Measurements from ENCODE around the gene OR9Q1. TPM values are rescaled to one million over a fixed set of nuclear protein-coding genes. Genes with fewer than 3 reads are reported as not detected.

OR9Q1 gene
- total and polyA plus RNA-seq, 2 of the 13 experiments (the other 11 are each of a cell fraction or from before 2014, with no cell fraction given) = not detected

DNA sequence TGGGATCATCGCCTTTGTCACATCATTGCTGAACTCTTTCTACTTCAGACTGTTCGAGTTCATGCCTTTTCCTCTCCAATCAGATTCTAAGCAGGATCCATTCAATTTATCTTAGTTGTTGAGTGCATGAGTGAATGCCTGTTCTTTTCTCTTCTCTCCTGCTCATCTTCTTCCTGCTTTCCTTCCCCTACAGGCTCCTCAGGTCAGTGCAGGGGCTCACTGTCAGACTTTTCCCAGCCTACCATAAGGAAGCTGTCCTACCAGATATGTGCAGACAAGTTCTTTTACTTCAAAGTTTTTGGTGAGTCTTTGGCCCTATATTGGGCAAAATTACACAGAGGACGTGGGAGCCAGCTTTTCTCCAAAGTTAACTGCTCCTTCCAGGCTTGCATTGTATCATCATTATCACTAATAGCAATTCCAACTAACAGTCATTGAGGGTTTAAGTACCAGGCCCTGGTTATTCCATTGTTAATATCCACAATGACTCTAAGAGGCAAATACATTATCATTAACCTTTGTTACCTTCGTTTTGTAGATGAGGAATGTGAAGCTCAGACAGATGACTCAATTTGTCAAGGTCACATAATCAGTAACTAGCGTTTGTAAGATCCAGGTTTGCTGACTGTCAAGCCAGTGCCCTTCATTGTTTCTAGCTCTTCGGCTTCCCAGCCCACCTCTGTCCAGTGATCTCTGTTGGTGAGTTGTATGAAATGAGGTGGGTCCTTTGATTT lies 37.4 kb downstream of the OR9Q1 start (continued):
- TF ChIP-seq ZNF225 (CRISPR knock-in tag; IDR thresholded peaks at IDR 0.05) (no peak), ZFY (CRISPR knock-in tag; IDR thresholded peaks at IDR 0.05) (no peak), PCBP2 (optimal IDR thresholded peaks at IDR 0.05; ENCODE audit: low read depth, low read length, poor library complexity, severe bottlenecking) (no peak), ZKSCAN5 (CRISPR knock-in tag; IDR thresholded peaks at IDR 0.05) (no peak), CREB1 (IDR thresholded peaks at IDR 0.05) (no peak), CREB1 (CRISPR knock-in tag; IDR thresholded peaks at IDR 0.05) (peak; percentile 57; the same call in 1 of the 2 replicates), SMAD1 (CRISPR knock-in tag; IDR thresholded peaks at IDR 0.05; ENCODE audit: borderline replicate concordance, low read depth) (no peak), ZNF720 (CRISPR knock-in tag; IDR thresholded peaks at IDR 0.05) (no peak), ZBTB21 (CRISPR knock-in tag; IDR thresholded peaks at IDR 0.05) (no peak), ARNT2 (CRISPR knock-in tag; IDR thresholded peaks at IDR 0.05; ENCODE audit: low read depth) (0 out of 2 replicates have a peak, but pooled peaks have one; percentile 35), ZBTB8A (CRISPR knock-in tag; IDR thresholded peaks at IDR 0.05; ENCODE audit: borderline replicate concordance, low read depth) (no peak), BRD4 (CRISPR knock-in tag; IDR thresholded peaks at IDR 0.05) (no peak), DMAP1 (CRISPR knock-in tag; IDR thresholded peaks at IDR 0.05) (peak; percentile 21; the same call in 1 of the 2 replicates), MLLT10 (CRISPR knock-in tag; IDR thresholded peaks at IDR 0.05) (no peak), PAWR (CRISPR knock-in tag; IDR thresholded peaks at IDR 0.05; ENCODE audit: borderline replicate concordance) (no peak), POGZ (CRISPR knock-in tag; IDR thresholded peaks at IDR 0.05) (peak; percentile 79; the same call in 1 of the 2 replicates), KLF12 (CRISPR knock-in tag; IDR thresholded peaks at IDR 0.05; ENCODE audit: borderline replicate concordance) (no peak), ZNF256 (CRISPR knock-in tag; conservative IDR thresholded peaks at IDR 0.05) (no peak)
- TF ChIP-seq, protein P1, sequence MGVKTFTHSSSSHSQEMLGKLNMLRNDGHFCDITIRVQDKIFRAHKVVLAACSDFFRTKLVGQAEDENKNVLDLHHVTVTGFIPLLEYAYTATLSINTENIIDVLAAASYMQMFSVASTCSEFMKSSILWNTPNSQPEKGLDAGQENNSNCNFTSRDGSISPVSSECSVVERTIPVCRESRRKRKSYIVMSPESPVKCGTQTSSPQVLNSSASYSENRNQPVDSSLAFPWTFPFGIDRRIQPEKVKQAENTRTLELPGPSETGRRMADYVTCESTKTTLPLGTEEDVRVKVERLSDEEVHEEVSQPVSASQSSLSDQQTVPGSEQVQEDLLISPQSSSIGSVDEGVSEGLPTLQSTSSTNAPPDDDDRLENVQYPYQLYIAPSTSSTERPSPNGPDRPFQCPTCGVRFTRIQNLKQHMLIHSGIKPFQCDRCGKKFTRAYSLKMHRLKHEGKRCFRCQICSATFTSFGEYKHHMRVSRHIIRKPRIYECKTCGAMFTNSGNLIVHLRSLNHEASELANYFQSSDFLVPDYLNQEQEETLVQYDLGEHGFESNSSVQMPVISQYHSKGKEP (CRISPR knock-in tag; IDR thresholded peaks at IDR 0.05) = no peak
- TF ChIP-seq, protein P2, sequence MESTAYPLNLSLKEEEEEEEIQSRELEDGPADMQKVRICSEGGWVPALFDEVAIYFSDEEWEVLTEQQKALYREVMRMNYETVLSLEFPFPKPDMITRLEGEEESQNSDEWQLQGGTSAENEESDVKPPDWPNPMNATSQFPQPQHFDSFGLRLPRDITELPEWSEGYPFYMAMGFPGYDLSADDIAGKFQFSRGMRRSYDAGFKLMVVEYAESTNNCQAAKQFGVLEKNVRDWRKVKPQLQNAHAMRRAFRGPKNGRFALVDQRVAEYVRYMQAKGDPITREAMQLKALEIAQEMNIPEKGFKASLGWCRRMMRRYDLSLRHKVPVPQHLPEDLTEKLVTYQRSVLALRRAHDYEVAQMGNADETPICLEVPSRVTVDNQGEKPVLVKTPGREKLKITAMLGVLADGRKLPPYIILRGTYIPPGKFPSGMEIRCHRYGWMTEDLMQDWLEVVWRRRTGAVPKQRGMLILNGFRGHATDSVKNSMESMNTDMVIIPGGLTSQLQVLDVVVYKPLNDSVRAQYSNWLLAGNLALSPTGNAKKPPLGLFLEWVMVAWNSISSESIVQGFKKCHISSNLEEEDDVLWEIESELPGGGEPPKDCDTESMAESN (CRISPR knock-in tag; conservative IDR thresholded peaks at IDR 0.05) = peak; percentile 58; the same call in 1 of the 2 replicates
- TF ChIP-seq, protein P3, sequence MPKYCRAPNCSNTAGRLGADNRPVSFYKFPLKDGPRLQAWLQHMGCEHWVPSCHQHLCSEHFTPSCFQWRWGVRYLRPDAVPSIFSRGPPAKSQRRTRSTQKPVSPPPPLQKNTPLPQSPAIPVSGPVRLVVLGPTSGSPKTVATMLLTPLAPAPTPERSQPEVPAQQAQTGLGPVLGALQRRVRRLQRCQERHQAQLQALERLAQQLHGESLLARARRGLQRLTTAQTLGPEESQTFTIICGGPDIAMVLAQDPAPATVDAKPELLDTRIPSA (CRISPR knock-in tag; IDR thresholded peaks at IDR 0.05; ENCODE audit: borderline replicate concordance) = no peak
- TF ChIP-seq, protein P4, sequence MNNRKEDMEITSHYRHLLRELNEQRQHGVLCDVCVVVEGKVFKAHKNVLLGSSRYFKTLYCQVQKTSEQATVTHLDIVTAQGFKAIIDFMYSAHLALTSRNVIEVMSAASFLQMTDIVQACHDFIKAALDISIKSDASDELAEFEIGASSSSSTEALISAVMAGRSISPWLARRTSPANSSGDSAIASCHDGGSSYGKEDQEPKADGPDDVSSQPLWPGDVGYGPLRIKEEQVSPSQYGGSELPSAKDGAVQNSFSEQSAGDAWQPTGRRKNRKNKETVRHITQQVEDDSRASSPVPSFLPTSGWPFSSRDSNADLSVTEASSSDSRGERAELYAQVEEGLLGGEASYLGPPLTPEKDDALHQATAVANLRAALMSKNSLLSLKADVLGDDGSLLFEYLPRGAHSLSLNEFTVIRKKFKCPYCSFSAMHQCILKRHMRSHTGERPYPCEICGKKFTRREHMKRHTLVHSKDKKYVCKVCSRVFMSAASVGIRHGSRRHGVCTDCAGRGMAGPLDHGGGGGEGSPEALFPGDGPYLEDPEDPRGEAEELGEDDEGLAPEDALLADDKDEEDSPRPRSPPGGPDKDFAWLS (CRISPR knock-in tag; IDR thresholded peaks at IDR 0.05; ENCODE audit: borderline replicate concordance) = no peak
- TF ChIP-seq, protein P5, sequence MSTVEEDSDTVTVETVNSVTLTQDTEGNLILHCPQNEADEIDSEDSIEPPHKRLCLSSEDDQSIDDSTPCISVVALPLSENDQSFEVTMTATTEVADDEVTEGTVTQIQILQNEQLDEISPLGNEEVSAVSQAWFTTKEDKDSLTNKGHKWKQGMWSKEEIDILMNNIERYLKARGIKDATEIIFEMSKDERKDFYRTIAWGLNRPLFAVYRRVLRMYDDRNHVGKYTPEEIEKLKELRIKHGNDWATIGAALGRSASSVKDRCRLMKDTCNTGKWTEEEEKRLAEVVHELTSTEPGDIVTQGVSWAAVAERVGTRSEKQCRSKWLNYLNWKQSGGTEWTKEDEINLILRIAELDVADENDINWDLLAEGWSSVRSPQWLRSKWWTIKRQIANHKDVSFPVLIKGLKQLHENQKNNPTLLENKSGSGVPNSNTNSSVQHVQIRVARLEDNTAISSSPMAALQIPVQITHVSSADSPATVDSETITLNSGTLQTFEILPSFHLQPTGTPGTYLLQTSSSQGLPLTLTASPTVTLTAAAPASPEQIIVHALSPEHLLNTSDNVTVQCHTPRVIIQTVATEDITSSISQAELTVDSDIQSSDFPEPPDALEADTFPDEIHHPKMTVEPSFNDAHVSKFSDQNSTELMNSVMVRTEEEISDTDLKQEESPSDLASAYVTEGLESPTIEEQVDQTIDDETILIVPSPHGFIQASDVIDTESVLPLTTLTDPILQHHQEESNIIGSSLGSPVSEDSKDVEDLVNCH (CRISPR knock-in tag; IDR thresholded peaks at IDR 0.05) = no peak
